ENCODE measurements around the gene LTBR. TPM values are rescaled to one million over a fixed set of nuclear protein-coding genes. Genes with fewer than 3 reads are reported as not detected.
"Not testable (repeated sequence)": the region's sequence is repeated elsewhere in the genome, so short reads cannot be mapped to it uniquely, and the experiment has no call there.

Gene LTBR
- total RNA-seq, 3 donors from 2014 or later (not counting 1 experiment from before 2014, with no cell fraction given) = 3.7 to 5.8 (median 4.4) TPM

GRCh38 chr12:6337958-6338433, 46.0 kb upstream of the LTBR start:
- peak in 1 of 2 donors; percentile 58 for DNase-seq
- H3K27me3 ChIP-seq (ENCODE audit: control insufficient read depth, insufficient read depth, low read length) = no peaks in the 10 kb centered on the region

GRCh38 chr12:6338536-6338935, 45.4 kb upstream of the LTBR start:
- H3K4me1 Mint-ChIP-seq = peaks cover 26 to 45% of the 10 kb centered on the region in 2 donors
- H3K27me3 Mint-ChIP-seq (ENCODE audit: low read depth in 2 of 2); H3K9me3 Mint-ChIP-seq; H3K4me3 Mint-ChIP-seq; ATAC-seq; H3K27ac Mint-ChIP-seq; H3K27me3 ChIP-seq (ENCODE audit: control insufficient read depth, insufficient read depth, low read length); H3K36me3 Mint-ChIP-seq; DNase-seq; H3K9me3 ChIP-seq (ENCODE audit: control insufficient read depth, insufficient read depth, low read length): not testable (repeated sequence)
- Histone ChIP-seq H3K36me3 (ENCODE audit: control insufficient read depth, insufficient read depth, low read length) (peaks cover 12% of the 10 kb centered on the region), H3K4me3 (ENCODE audit: low read length) (peak overlapping the region; percentile 94), H3K4me1 (ENCODE audit: control insufficient read depth, insufficient read depth, low read length) (peaks cover 92% of the 10 kb centered on the region), H3K27ac (ENCODE audit: low read length) (peak overlapping the region; percentile 79)
- intact Hi-C loops (cut with micrococcal nuclease) = loop anchor here (5.0 kb wide), 1 partner anchor 269 kb away; the partner anchor contains the start of gene CHD4
- WGBS (ENCODE audit: insufficient coverage) = 42% methylated on average over 6 of the region's 8 CpGs

More at GRCh38 chr12:6337958-6338433, 46.0 kb upstream of the LTBR start:
- H3K27ac Mint-ChIP-seq = no peak overlapping the region
- H3K4me3 ChIP-seq (ENCODE audit: low read length) = peak overlapping the region; percentile 94
- H3K4me1 Mint-ChIP-seq = peaks cover 21 to 45% of the 10 kb centered on the region in 2 donors
- peaks cover under 1% of the 10 kb centered on the region for H3K36me3 Mint-ChIP-seq
- no peak for TF ChIP-seq CTCF (IDR thresholded peaks at IDR 0.05)
- WGBS (ENCODE audit: insufficient coverage) = 19% methylated on average over 11 of the region's 12 CpGs
- H3K9me3 Mint-ChIP-seq = no peaks in the 10 kb centered on the region
- H3K9me3 ChIP-seq (ENCODE audit: control insufficient read depth, insufficient read depth, low read length) = no peaks in the 10 kb centered on the region
- ATAC-seq = no peak
- no peak overlapping the region for H3K4me3 Mint-ChIP-seq
- peaks cover 17% of the 10 kb centered on the region for H3K36me3 ChIP-seq (ENCODE audit: control insufficient read depth, insufficient read depth, low read length)
- no peaks in the 10 kb centered on the region for H3K27me3 Mint-ChIP-seq (ENCODE audit: low read depth in 2 of 2)
- H3K4me1 ChIP-seq (ENCODE audit: control insufficient read depth, insufficient read depth, low read length) = peaks cover 92% of the 10 kb centered on the region
- intact Hi-C loops (cut with micrococcal nuclease) = loop anchor here (1.0 to 5.0 kb wide), 5 partner anchors 29 to 269 kb away; partner anchors contain the start of genes CHD4 and GAPDH
- H3K27ac ChIP-seq (ENCODE audit: low read length) = peak overlapping the region; percentile 79

GRCh38 chr12:6338955-6339354, 45.0 kb upstream of the LTBR start:
- H3K4me3 ChIP-seq (ENCODE audit: low read length) = peak overlapping the region; percentile 94
- peaks cover 28 to 44% of the 10 kb centered on the region in 2 donors for H3K4me1 Mint-ChIP-seq
- peak overlapping the region; percentile 79 for H3K27ac ChIP-seq (ENCODE audit: low read length)
- DNase-seq (no peak), ATAC-seq (no peak)
- H3K27me3 Mint-ChIP-seq (ENCODE audit: low read depth in 2 of 2) = no peaks in the 10 kb centered on the region
- TF ChIP-seq CTCF (IDR thresholded peaks at IDR 0.05) = no peak
- 30% methylated on average over 3 of the region's 3 CpGs for WGBS (ENCODE audit: insufficient coverage)
- H3K36me3 ChIP-seq (ENCODE audit: control insufficient read depth, insufficient read depth, low read length) = peaks cover 8% of the 10 kb centered on the region
- no peaks in the 10 kb centered on the region for H3K9me3 Mint-ChIP-seq
- H3K36me3 Mint-ChIP-seq = no peaks in the 10 kb centered on the region
- peaks cover 90% of the 10 kb centered on the region for H3K4me1 ChIP-seq (ENCODE audit: control insufficient read depth, insufficient read depth, low read length)
- intact Hi-C loops (cut with micrococcal nuclease) = loop anchor here (5.0 kb wide), 1 partner anchor 268 kb away; the partner anchor contains the start of gene CHD4
- H3K4me3 Mint-ChIP-seq = no peak overlapping the region
- no peak overlapping the region for H3K27ac Mint-ChIP-seq
- H3K9me3 ChIP-seq (ENCODE audit: control insufficient read depth, insufficient read depth, low read length) = no peaks in the 10 kb centered on the region
- H3K27me3 ChIP-seq (ENCODE audit: control insufficient read depth, insufficient read depth, low read length) = no peaks in the 10 kb centered on the region

GRCh38 chr12:6340032-6340638, 43.8 kb upstream of the LTBR start:
- TF ChIP-seq CTCF (IDR thresholded peaks at IDR 0.05) = no peak
- Histone ChIP-seq H3K4me3 (ENCODE audit: low read length) (peak overlapping the region; percentile 94), H3K27ac (ENCODE audit: low read length) (peak overlapping the region; percentile 79), H3K36me3 (ENCODE audit: control insufficient read depth, insufficient read depth, low read length) (no peaks in the 10 kb centered on the region), H3K27me3 (ENCODE audit: control insufficient read depth, insufficient read depth, low read length) (no peaks in the 10 kb centered on the region), H3K9me3 (ENCODE audit: control insufficient read depth, insufficient read depth, low read length) (no peaks in the 10 kb centered on the region), H3K4me1 (ENCODE audit: control insufficient read depth, insufficient read depth, low read length) (peaks cover 79% of the 10 kb centered on the region)
- 11% methylated on average over 9 of the region's 9 CpGs for WGBS (ENCODE audit: insufficient coverage)
- Mint-ChIP-seq H3K27me3 (ENCODE audit: low read depth in 2 of 2) (no peaks in the 10 kb centered on the region), H3K36me3 (no peaks in the 10 kb centered on the region), H3K4me3 (no peak overlapping the region), H3K4me1 (peaks cover 31 to 35% of the 10 kb centered on the region in 2 donors), H3K9me3 (no peaks in the 10 kb centered on the region), H3K27ac (no peak overlapping the region)
- ATAC-seq = no peak
- intact Hi-C loops (cut with micrococcal nuclease) = no loop called here
- DNase-seq = peak in 1 of 2 donors; percentile 59
